ENCODE measurements around the gene PIP5K1C. TPM values are rescaled to one million over a fixed set of nuclear protein-coding genes. Genes with fewer than 3 reads are reported as not detected.

Gene PIP5K1C
- total RNA-seq, 4 donors from 2014 or later, result 25.4 to 91.1 (median 36.4) TPM

DNA sequence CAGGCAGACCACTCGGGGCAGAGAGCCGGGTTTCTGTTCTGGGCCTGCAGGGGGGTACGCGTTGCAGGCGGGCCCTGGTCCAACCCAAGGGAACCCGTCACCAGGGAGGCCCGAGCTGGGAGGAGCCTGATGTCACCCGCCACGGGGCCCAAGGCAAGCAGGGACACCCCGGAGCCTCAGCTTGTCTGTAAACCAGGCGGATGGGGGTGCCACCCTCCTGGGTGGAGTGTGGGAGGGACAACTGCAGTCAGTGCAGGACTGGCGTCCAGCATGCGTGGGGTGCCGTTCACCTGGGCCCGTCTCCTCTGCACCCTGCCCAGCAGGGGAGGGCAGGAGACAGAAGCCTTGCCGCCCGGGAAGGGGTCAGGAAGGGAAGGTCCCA is 80.6 kb downstream of the PIP5K1C start:
- H3K36me3 ChIP-seq, result no peaks in the 10 kb centered on the region
- WGBS, 2 donors (ENCODE audit: low coverage in 1 of 2), result 91% methylated on average over 17 of the region's 17 CpGs; no CpG with 5 or more reads in 1 of the 2 donors
- no peak for DNase-seq
- no peak overlapping the region for H3K4me3 ChIP-seq
- no peaks in the 10 kb centered on the region for H3K9me3 ChIP-seq
- TF ChIP-seq, protein P1, sequence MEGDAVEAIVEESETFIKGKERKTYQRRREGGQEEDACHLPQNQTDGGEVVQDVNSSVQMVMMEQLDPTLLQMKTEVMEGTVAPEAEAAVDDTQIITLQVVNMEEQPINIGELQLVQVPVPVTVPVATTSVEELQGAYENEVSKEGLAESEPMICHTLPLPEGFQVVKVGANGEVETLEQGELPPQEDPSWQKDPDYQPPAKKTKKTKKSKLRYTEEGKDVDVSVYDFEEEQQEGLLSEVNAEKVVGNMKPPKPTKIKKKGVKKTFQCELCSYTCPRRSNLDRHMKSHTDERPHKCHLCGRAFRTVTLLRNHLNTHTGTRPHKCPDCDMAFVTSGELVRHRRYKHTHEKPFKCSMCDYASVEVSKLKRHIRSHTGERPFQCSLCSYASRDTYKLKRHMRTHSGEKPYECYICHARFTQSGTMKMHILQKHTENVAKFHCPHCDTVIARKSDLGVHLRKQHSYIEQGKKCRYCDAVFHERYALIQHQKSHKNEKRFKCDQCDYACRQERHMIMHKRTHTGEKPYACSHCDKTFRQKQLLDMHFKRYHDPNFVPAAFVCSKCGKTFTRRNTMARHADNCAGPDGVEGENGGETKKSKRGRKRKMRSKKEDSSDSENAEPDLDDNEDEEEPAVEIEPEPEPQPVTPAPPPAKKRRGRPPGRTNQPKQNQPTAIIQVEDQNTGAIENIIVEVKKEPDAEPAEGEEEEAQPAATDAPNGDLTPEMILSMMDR (IDR thresholded peaks at IDR 0.05), result no peak
- no peak for TF ChIP-seq POLR2AphosphoS5 (IDR thresholded peaks at IDR 0.05)
- no peak for TF ChIP-seq POLR2A (IDR thresholded peaks at IDR 0.05)
- no peak for TF ChIP-seq EP300 (IDR thresholded peaks at IDR 0.05; ENCODE audit: low read depth)
- no peak overlapping the region for H3K27ac ChIP-seq
- H3K27me3 ChIP-seq, result no peaks in the 10 kb centered on the region
- in situ Hi-C loops (cut with MboI; ENCODE audit: low pct_ligation_motif_present in 1 of 4, low pct_unique_long_range_greater_than_20kb in 1 of 4, low sequenced_read_pairs in 3 of 4) (no loop called here), intact Hi-C loops (cut with DNase I; ENCODE audit: low total_unique reads) (loop anchor here (5.0 to 10.0 kb wide), 2 partner anchors 77 to 315 kb away; no protein-coding TSS in a partner anchor)
- peaks cover 0 to 14% (median 5%) of the 10 kb centered on the region in 4 donors for H3K4me1 ChIP-seq

DNA sequence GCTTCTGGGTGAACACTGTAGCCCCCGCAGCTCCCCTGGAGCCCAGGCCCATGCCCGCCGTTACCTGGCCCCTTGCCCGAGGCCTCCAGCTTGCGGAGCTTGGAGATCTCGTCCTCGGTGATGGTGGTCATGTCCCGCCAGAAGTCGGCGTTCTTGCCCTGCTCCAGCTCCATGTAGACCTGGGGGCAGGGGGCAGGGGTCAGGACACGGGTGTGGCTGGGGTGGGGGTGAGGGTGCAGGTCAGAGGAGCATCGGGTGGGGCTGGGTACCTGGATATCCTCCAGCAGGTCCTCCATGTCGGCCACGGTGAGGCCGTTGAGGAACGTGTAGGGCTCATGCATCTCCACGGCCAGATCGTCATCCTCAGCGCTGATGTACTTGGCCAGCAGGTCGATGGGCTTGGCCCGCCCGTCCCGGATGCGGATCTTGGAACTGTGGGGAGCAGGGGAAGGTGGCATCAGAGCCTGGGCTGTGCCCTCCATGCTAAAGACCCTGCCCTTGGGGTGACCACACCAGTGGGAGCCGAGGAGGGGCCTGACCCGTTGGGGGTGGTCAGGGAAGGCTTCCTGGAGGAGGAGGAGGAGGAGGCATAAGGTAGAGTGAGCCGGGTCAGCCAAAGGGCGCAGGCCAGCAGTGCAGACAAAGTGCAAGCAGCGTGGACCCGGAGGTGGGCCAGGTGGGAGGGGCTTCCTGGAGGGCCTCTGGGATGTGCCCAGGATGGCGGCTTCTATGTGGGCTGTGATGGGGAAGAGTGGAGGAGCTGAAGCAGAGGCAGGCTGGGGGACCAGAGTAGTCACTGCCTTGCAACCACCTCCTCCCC is 81.2 kb downstream of the PIP5K1C start:
- in situ Hi-C loops (cut with MboI; ENCODE audit: low pct_ligation_motif_present in 1 of 4, low pct_unique_long_range_greater_than_20kb in 1 of 4, low sequenced_read_pairs in 3 of 4) (no loop called here), intact Hi-C loops (cut with DNase I; ENCODE audit: low total_unique reads) (loop anchor here (5.0 to 10.0 kb wide), 2 partner anchors 77 to 314 kb away; no protein-coding TSS in a partner anchor)
- H3K27me3 ChIP-seq, result no peaks in the 10 kb centered on the region
- peaks cover 0 to 9% (median 4%) of the 10 kb centered on the region in 4 donors for H3K4me1 ChIP-seq
- WGBS, 2 donors (ENCODE audit: low coverage in 1 of 2), result 80 to 88% methylated on average over 1 to 28 of the region's 31 CpGs
- no peak overlapping the region for H3K27ac ChIP-seq
- no peak for DNase-seq
- H3K4me3 ChIP-seq, result no peak overlapping the region
- H3K9me3 ChIP-seq, result no peaks in the 10 kb centered on the region
- TF ChIP-seq, protein P1 (IDR thresholded peaks at IDR 0.05), result peak in 2 of 5 experiments; percentile 14
- TF ChIP-seq POLR2AphosphoS5 (IDR thresholded peaks at IDR 0.05) (no peak), EP300 (IDR thresholded peaks at IDR 0.05; ENCODE audit: low read depth) (no peak), POLR2A (IDR thresholded peaks at IDR 0.05) (no peak)
- no peaks in the 10 kb centered on the region for H3K36me3 ChIP-seq

DNA sequence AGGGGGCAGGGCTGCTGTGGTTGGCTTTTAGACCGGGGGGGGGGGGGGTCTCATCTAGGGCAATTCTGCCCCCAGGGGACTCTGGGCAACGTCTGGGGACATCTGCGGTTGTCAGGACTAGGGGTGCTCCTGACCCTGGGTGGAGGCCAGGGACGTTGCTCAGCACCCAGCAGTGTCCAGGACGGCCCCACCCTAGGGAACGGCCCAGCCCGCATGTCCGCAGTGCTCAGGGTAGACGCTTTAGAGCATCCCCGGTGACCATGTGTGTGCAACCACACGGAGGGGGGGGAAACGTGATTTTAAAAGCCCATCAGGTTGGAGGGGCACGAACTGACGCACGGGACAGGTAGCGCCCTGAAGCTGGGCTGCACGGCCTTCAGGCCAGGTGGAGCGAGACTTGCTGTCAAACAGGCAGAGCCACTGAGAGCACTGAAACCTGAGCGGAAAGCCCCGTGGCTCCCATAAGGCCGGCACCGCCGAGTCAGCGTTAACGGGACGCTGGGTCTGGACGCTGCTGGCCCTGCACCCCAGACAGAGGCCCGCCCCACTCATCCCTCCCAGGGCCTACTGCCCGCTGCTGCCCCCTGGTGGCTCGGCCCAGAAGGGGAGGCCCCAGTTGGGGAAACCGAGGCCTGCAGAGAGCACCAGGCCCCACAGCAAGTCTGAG is 82.0 kb downstream of the PIP5K1C start:
- Histone ChIP-seq H3K27ac (peak overlapping the region in 2 of 4 donors; percentile 4 to 21), H3K4me3 (no peak overlapping the region), H3K36me3 (peaks cover 0 to 3% (median 0%) of the 10 kb centered on the region in 4 donors), H3K4me1 (peaks cover 0 to 15% (median 7%) of the 10 kb centered on the region in 4 donors), H3K9me3 (no peaks in the 10 kb centered on the region), H3K27me3 (no peaks in the 10 kb centered on the region)
- TF ChIP-seq POLR2A (IDR thresholded peaks at IDR 0.05) (no peak), POLR2AphosphoS5 (IDR thresholded peaks at IDR 0.05) (no peak)
- TF ChIP-seq, protein P1 (IDR thresholded peaks at IDR 0.05), result peak; percentile 86 to 95 (median 92)
- intact Hi-C loops (cut with DNase I; ENCODE audit: low total_unique reads) (loop anchor here (5.0 to 10.0 kb wide), 2 partner anchors 76 to 313 kb away; no protein-coding TSS in a partner anchor), in situ Hi-C loops (cut with MboI; ENCODE audit: low pct_ligation_motif_present in 1 of 4, low pct_unique_long_range_greater_than_20kb in 1 of 4, low sequenced_read_pairs in 3 of 4) (no loop called here)
- peak; percentile 70 for DNase-seq
- WGBS, 2 donors (ENCODE audit: low coverage in 1 of 2), result 50% methylated on average over 30 of the region's 31 CpGs; no CpG with 5 or more reads in 1 of the 2 donors

DNA sequence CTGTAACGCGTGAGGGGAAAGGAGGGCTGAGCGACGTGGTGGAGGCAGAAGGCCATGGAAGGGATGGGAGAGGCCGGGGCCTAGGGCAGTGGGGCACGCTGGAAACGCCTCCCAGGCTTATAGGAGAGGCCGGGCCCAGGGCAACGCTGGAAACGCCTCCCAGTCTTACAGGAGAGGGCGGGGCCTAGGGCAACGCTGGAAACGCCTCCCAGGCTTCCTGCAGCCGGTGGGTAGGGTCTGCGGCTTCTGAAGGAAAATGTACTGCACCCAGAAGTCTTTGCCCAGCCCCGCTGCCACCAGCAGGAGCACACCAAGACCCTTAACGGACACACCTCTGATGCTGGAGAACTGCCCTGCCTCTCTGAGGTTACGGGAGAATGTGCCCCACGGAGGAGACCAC is 82.8 kb downstream of the PIP5K1C start:
- H3K4me3 ChIP-seq, result no peak overlapping the region
- in situ Hi-C loops (cut with MboI; ENCODE audit: low pct_ligation_motif_present in 1 of 4, low pct_unique_long_range_greater_than_20kb in 1 of 4, low sequenced_read_pairs in 3 of 4), result no loop called here

More for the DNA sequence above, 82.8 kb downstream of the PIP5K1C start:
- intact Hi-C loops (cut with DNase I; ENCODE audit: low total_unique reads), result loop anchor here (5.0 to 10.0 kb wide), 2 partner anchors 75 to 313 kb away; no protein-coding TSS in a partner anchor
- TF ChIP-seq, protein P1 (IDR thresholded peaks at IDR 0.05), result no peak
- TF ChIP-seq POLR2AphosphoS5 (IDR thresholded peaks at IDR 0.05) (no peak), POLR2A (IDR thresholded peaks at IDR 0.05) (no peak), EP300 (IDR thresholded peaks at IDR 0.05; ENCODE audit: low read depth) (no peak)
- WGBS, 2 donors (ENCODE audit: low coverage in 1 of 2), result 63% methylated on average over 19 of the region's 19 CpGs; no CpG with 5 or more reads in 1 of the 2 donors
- no peaks in the 10 kb centered on the region for H3K27me3 ChIP-seq
- H3K9me3 ChIP-seq, result no peaks in the 10 kb centered on the region
- H3K4me1 ChIP-seq, result peaks cover 0 to 15% (median 9%) of the 10 kb centered on the region in 4 donors
- DNase-seq, result peak; percentile 77
- H3K36me3 ChIP-seq, result peaks cover 0 to 11% (median 0%) of the 10 kb centered on the region in 4 donors
- H3K27ac ChIP-seq, result peak overlapping the region in 1 of 4 donors; percentile 4
